IMR-90 (cell line): ENCODE results near the gene MMEL1. TPM values are rescaled to one million over a fixed set of nuclear protein-coding genes. Genes with fewer than 3 reads are reported as not detected.

Source experiments
- ATAC-seq: fragments of 200-7000 bp; cut with Tn5 transposase; 2 replicates; pipeline ENCODE4 v1.9.1; 2020; ENCODE audit warnings: low read depth, mild to moderate bottlenecking, moderate library complexity
- BruUV-seq: library from RNA; stranded (reverse); fragments of 400-500 nt; replicated peaks from 2 replicates; lab custom pipeline; 2021; lab: Mats Ljungman, UMichigan
- CTCF ChIA-PET: fragments of 300-600 bp; formaldehyde crosslinking; extraction: SDS; loops from one replicate; lab custom pipeline; 2021; ENCODE audit warnings: antibody characterized with exemption; lab: Yijun Ruan, JAX
- POLR2A ChIA-PET: fragments of 300-600 bp; sonication (Branson Sonifier 250); formaldehyde crosslinking; loops from one replicate; lab custom pipeline; 2022; ENCODE audit warnings: antibody characterized with exemption; ENCODE audit not compliant: unreplicated experiment; lab: Charles Lee
- DNase-seq: peaks from one replicate; pipeline ENCODE4 v3.0.0; 2013
- H2AFZ ChIP-seq: replicated peaks from 2 replicates; pipeline ENCODE3; 2013; ENCODE audit warnings: low read length, mild to moderate bottlenecking; ENCODE audit not compliant: poor library complexity
- H2AK5ac ChIP-seq: 2 replicates; pipeline ENCODE4 v1.6.1; 2013; ENCODE audit warnings: low read depth, low read length, inconsistent platforms
- H2AK9ac ChIP-seq: replicated peaks from 2 replicates; pipeline ENCODE3; 2013; ENCODE audit warnings: mild to moderate bottlenecking, low read depth, low read length, moderate library complexity; ENCODE audit not compliant: poor library complexity
- H2BK120ac ChIP-seq: 2 replicates; pipeline ENCODE4 v1.6.1; 2013; ENCODE audit warnings: low read depth, low read length, inconsistent platforms
- H2BK15ac ChIP-seq: 3 replicates; pipeline ENCODE4 v1.6.1; 2013; ENCODE audit warnings: low read depth, low read length, inconsistent platforms
- H2BK20ac ChIP-seq: 2 replicates; pipeline ENCODE4 v1.6.1; 2013; ENCODE audit warnings: low read depth, mild to moderate bottlenecking, inconsistent platforms, low read length, moderate library complexity
- H2BK5ac ChIP-seq: 2 replicates; pipeline ENCODE4 v1.6.1; 2013; ENCODE audit warnings: mild to moderate bottlenecking, low read depth, low read length, inconsistent platforms; ENCODE audit not compliant: poor library complexity, severe bottlenecking
- H3K14ac ChIP-seq: replicated peaks from 2 replicates; pipeline ENCODE4 v1.6.1; 2013; ENCODE audit warnings: low read depth, low read length, inconsistent platforms
- H3K18ac ChIP-seq: 2 replicates; pipeline ENCODE4 v1.6.1; 2013; ENCODE audit warnings: low read depth, low read length, control low read depth
- H3K23ac ChIP-seq: 2 replicates; pipeline ENCODE4 v1.6.1; 2013; ENCODE audit warnings: low read depth, low read length, inconsistent platforms
- H3K27ac ChIP-seq: 2 replicates; pipeline ENCODE4 v1.5.1; 2013; ENCODE audit warnings: mild to moderate bottlenecking, control low read depth, low read length; ENCODE audit not compliant: insufficient read depth
- H3K27me3 ChIP-seq: 2 replicates; pipeline ENCODE4 v1.6.1; 2013; ENCODE audit warnings: low read length; ENCODE audit not compliant: control insufficient read depth, insufficient read depth
- H3K36me3 ChIP-seq: 2 replicates; pipeline ENCODE4 v1.6.1; 2013; ENCODE audit warnings: low read length, mixed read lengths; ENCODE audit not compliant: control insufficient read depth, insufficient read depth
- H3K4ac ChIP-seq: 2 replicates; pipeline ENCODE4 v1.6.1; 2013; ENCODE audit warnings: low read depth, low read length, inconsistent platforms
- H3K4me1 ChIP-seq: 2 replicates; pipeline ENCODE4 v1.6.1; 2013; ENCODE audit warnings: low read length, mixed read lengths; ENCODE audit not compliant: control insufficient read depth, insufficient read depth
- H3K4me2 ChIP-seq: 2 replicates; pipeline ENCODE4 v1.6.1; 2013; ENCODE audit warnings: low read depth, mild to moderate bottlenecking, control low read depth, low read length, moderate library complexity
- H3K4me3 ChIP-seq: 2 replicates; pipeline ENCODE4 v1.5.1; 2013; ENCODE audit warnings: low read depth, mild to moderate bottlenecking, control low read depth, low read length, moderate library complexity; ENCODE audit not compliant: insufficient read depth
- H3K56ac ChIP-seq: 2 replicates; pipeline ENCODE4 v1.6.1; 2013; ENCODE audit warnings: low read length, inconsistent platforms; ENCODE audit not compliant: insufficient read depth; ENCODE audit errors: extremely low read depth
- H3K79me1 ChIP-seq, 2 experiments: 2 replicates each; pipeline ENCODE4 v1.6.1; 2013; ENCODE audit warnings: low read length in 2 of 2, inconsistent platforms in 1 of 2, low read depth in 1 of 2
- H3K9ac ChIP-seq: 2 replicates; pipeline ENCODE4 v1.6.1; 2013; ENCODE audit warnings: low read depth, low read length, control low read depth
- H3K9me1 ChIP-seq: 2 replicates; pipeline ENCODE4 v1.6.1; 2013; ENCODE audit warnings: low read length, inconsistent platforms; ENCODE audit not compliant: insufficient read depth
- H3K9me3 ChIP-seq: 2 replicates; pipeline ENCODE4 v1.6.1; 2013; ENCODE audit warnings: low read length; ENCODE audit not compliant: control insufficient read depth, insufficient read depth
- H4K20me1 ChIP-seq: 2 replicates; pipeline ENCODE4 v1.6.1; 2013; ENCODE audit warnings: low read length, inconsistent platforms; ENCODE audit not compliant: insufficient read depth
- H4K5ac ChIP-seq: 2 replicates; pipeline ENCODE4 v1.6.1; 2013; ENCODE audit warnings: mild to moderate bottlenecking, low read depth, low read length, control low read depth
- H4K8ac ChIP-seq, 2 experiments: 2 replicates each; pipeline ENCODE4 v1.6.1; 2013; ENCODE audit warnings: low read depth in 2 of 2, low read length in 2 of 2, control low read depth in 1 of 2, inconsistent platforms in 1 of 2
- H4K91ac ChIP-seq: 2 replicates; pipeline ENCODE4 v1.6.1; 2013; ENCODE audit warnings: low read depth, low read length, inconsistent platforms; ENCODE audit not compliant: insufficient read depth
- BHLHE40 ChIP-seq: fragments of 150-350 bp; IDR thresholded peaks from 2 replicates; pipeline ENCODE4 v1.6.1; 2016; ENCODE audit warnings: mild to moderate bottlenecking, low read depth, low read length
- MAFK ChIP-seq: IDR thresholded peaks from 2 replicates; pipeline ENCODE4 v1.6.1; 2012; ENCODE audit warnings: low read depth, low read length, improper control_type of control experiment
- MAZ ChIP-seq: IDR thresholded peaks from 2 replicates; pipeline ENCODE4 v1.6.1; 2012; ENCODE audit warnings: low read depth, mild to moderate bottlenecking, low read length, improper control_type of control experiment, moderate library complexity, borderline replicate concordance
- NFE2L2 ChIP-seq: fragments of 150-350 bp; IDR thresholded peaks from 2 replicates; pipeline ENCODE4 v1.6.1; 2016; ENCODE audit warnings: low read depth, mild to moderate bottlenecking, low read length
- RAD21 ChIP-seq: IDR thresholded peaks from 2 replicates; pipeline ENCODE4 v1.6.1; 2012; ENCODE audit warnings: low read length, improper control_type of control experiment
- RCOR1 ChIP-seq: IDR thresholded peaks from 2 replicates; pipeline ENCODE4 v1.6.1; 2012; ENCODE audit warnings: mild to moderate bottlenecking, low read length, improper control_type of control experiment; ENCODE audit not compliant: insufficient replicate concordance
- RFX5 ChIP-seq: IDR thresholded peaks from 2 replicates; pipeline ENCODE4 v1.8.0; 2012; ENCODE audit warnings: low read depth, mild to moderate bottlenecking, low read length, moderate library complexity
- SMC3 ChIP-seq: fragments of 150-350 bp; IDR thresholded peaks from 2 replicates; pipeline ENCODE4 v1.6.1; 2016; ENCODE audit warnings: low read depth, mild to moderate bottlenecking, antibody characterized with exemption, low read length, moderate library complexity
- WGBS, 2 experiments: methylation state at CpG; one replicate each; pipeline versions ENCODE4 v1.1.5 to v1.1.7; 2013; ENCODE audit warnings: missing lambda C conversion rate in 2 of 2; ENCODE audit not compliant: insufficient read length in 1 of 2; ENCODE audit errors: extremely low coverage in 2 of 2; 5-methylcytosine and 5-hydroxymethylcytosine counted together
- dilution Hi-C: fragments of 300-500 bp; cut with HindIII; formaldehyde crosslinking; loops from one replicate; pipeline ENCODE4 v1.14.3; 2018; ENCODE audit warnings: low sequenced_read_pairs; ENCODE audit not compliant: unreplicated experiment
- in situ Hi-C: fragments of 300-500 bp; cut with MboI; formaldehyde crosslinking; loops from 3 replicates; pipeline ENCODE4 v1.14.3; 2019; ENCODE audit warnings: low sequenced_read_pairs, inconsistent platforms, mixed read lengths
- intact Hi-C: fragments of 100-400 bp; cut with micrococcal nuclease; formaldehyde crosslinking; loops from 2 replicates; pipeline ENCODE4 v1.10.0; 2022
- polyA plus RNA-seq, 3 experiments: library from polyadenylated mRNA; depleted of rRNA; stranded (reverse); fragments of >200 nt; gene quantifications; 2 replicates each; pipeline ENCODE4 v1.2.3, GENCODE V29; 2012; ENCODE audit warnings: low replicate concordance in 1 of 3
- total RNA-seq: library from RNA; depleted of rRNA; stranded (reverse); fragments of >200 nt; gene quantifications from 2 replicates; pipeline ENCODE4 v1.2.3, GENCODE V29; 2012
- TF ChIP-seq, protein P1 (sequence below): fragments of 150-350 bp; IDR thresholded peaks from 2 replicates; pipeline ENCODE4 v1.6.1; 2016; ENCODE audit warnings: low read depth, mild to moderate bottlenecking, low read length, moderate library complexity, borderline replicate concordance
- TF ChIP-seq, protein P2 (sequence below): conservative IDR thresholded peaks from 2 replicates; pipeline ENCODE4 v1.5.1; 2012; ENCODE audit warnings: mild to moderate bottlenecking, low read depth, low read length, improper control_type of control experiment
- TF ChIP-seq, protein P3 (sequence below): fragments of 150-350 bp; IDR thresholded peaks from 2 replicates; pipeline ENCODE4 v1.6.1; 2017; ENCODE audit warnings: mild to moderate bottlenecking, antibody characterized with exemption, low read length, low read depth

MMEL1 gene
- total and polyA plus RNA-seq, 2 of the 4 experiments (the other 2 are of a cell fraction), result under 0.01 to 0.12 TPM

DNA sequence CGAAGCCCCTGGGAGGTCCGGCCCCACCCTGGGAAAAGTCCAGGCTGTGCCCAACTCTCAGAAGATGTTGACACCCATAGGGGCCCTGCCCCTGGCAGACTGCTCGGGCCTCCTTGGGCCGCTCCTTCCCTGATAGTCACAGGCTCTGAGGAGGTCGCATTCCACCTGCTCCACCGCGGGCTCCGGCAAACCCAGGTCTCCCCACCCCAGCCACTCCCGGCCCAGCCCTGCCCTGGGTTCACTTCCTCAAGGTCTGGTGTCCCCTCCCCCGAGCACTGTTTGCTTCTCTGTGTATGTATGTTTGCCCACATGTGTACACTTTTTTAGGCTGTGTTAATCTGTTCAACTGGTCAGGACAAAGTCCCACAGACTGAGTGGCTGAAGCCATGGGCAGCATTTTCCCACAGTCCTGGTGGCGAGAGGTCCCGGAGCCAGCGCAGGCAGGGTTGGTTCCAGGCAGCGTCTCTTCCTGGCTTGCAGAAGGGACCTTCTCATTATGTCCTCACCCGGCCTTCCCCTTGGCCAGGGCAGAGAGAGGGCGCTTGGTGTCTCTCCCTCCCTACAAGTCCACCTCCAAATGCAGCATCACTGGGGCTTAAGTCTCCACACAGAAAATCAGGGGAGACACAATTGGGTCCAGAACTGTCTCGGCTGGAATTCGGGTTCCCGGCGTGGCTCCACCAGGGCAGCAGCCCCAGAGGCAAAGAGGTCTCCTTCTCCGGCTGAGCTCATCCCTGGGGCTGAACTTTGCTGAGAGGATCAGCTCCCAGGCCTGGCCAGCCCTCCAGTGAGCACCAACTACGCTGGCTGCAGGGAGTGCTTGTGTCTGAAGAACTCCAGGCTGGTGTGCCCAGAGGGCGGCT, 56.8 kb downstream of the MMEL1 start:
- no peak overlapping the region for H3K18ac ChIP-seq
- H2BK20ac ChIP-seq, result no peak overlapping the region
- peaks cover 26% of the 10 kb centered on the region for H3K27me3 ChIP-seq
- ATAC-seq (no peak), DNase-seq (no peak)
- no peak overlapping the region for H3K4ac ChIP-seq
- H2AK5ac ChIP-seq, result no peak overlapping the region
- H3K4me1 ChIP-seq, result no peaks in the 10 kb centered on the region
- H3K27ac ChIP-seq, result no peak overlapping the region
- H2AFZ ChIP-seq, result no peak overlapping the region
- dilution Hi-C loops, result no loop called here
- no peaks in the 10 kb centered on the region for H3K9me1 ChIP-seq
- H2BK5ac ChIP-seq, result no peak overlapping the region
- H3K9me3 ChIP-seq, result peaks cover 3% of the 10 kb centered on the region
- no peak overlapping the region for H3K4me2 ChIP-seq
- H3K9ac ChIP-seq, result no peak overlapping the region
- H3K4me3 ChIP-seq, result no peak overlapping the region
- H4K8ac ChIP-seq, result no peak overlapping the region
- in situ Hi-C loops, result no loop called here
- intact Hi-C loops, result no loop called here
- no peak overlapping the region for H3K56ac ChIP-seq
- ChIA-PET POLR2A (no interaction called here), CTCF (no interaction called here)
- WGBS, 2 experiments, result 85% methylated on average over 7 of the region's 23 CpGs; no CpG with 5 or more reads in 1 of the 2 experiments
- no peak overlapping the region for H2AK9ac ChIP-seq
- H3K36me3 ChIP-seq, result no peaks in the 10 kb centered on the region
- TF ChIP-seq, protein P1, sequence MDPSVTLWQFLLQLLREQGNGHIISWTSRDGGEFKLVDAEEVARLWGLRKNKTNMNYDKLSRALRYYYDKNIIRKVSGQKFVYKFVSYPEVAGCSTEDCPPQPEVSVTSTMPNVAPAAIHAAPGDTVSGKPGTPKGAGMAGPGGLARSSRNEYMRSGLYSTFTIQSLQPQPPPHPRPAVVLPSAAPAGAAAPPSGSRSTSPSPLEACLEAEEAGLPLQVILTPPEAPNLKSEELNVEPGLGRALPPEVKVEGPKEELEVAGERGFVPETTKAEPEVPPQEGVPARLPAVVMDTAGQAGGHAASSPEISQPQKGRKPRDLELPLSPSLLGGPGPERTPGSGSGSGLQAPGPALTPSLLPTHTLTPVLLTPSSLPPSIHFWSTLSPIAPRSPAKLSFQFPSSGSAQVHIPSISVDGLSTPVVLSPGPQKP, result no peak
- TF ChIP-seq SMC3 (no peak), RCOR1 (no peak), NFE2L2 (no peak), RFX5 (no peak), MAZ (no peak), MAFK (no peak), BHLHE40 (no peak), RAD21 (no peak)
- TF ChIP-seq, protein P2, sequence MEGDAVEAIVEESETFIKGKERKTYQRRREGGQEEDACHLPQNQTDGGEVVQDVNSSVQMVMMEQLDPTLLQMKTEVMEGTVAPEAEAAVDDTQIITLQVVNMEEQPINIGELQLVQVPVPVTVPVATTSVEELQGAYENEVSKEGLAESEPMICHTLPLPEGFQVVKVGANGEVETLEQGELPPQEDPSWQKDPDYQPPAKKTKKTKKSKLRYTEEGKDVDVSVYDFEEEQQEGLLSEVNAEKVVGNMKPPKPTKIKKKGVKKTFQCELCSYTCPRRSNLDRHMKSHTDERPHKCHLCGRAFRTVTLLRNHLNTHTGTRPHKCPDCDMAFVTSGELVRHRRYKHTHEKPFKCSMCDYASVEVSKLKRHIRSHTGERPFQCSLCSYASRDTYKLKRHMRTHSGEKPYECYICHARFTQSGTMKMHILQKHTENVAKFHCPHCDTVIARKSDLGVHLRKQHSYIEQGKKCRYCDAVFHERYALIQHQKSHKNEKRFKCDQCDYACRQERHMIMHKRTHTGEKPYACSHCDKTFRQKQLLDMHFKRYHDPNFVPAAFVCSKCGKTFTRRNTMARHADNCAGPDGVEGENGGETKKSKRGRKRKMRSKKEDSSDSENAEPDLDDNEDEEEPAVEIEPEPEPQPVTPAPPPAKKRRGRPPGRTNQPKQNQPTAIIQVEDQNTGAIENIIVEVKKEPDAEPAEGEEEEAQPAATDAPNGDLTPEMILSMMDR, result no peak
- TF ChIP-seq, protein P3, sequence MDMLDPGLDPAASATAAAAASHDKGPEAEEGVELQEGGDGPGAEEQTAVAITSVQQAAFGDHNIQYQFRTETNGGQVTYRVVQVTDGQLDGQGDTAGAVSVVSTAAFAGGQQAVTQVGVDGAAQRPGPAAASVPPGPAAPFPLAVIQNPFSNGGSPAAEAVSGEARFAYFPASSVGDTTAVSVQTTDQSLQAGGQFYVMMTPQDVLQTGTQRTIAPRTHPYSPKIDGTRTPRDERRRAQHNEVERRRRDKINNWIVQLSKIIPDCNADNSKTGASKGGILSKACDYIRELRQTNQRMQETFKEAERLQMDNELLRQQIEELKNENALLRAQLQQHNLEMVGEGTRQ, result no peak
- no peak overlapping the region for H3K23ac ChIP-seq
- no TSS peak for BruUV-seq
- H3K14ac ChIP-seq, result no peak overlapping the region
- no peak overlapping the region for H2BK120ac ChIP-seq
- no peak overlapping the region for H2BK15ac ChIP-seq
- no peak overlapping the region for H4K5ac ChIP-seq
- H4K20me1 ChIP-seq, result no peaks in the 10 kb centered on the region
- H4K91ac ChIP-seq, result no peak overlapping the region
- H3K79me1 ChIP-seq, result no peaks in the 10 kb centered on the region
